Mucosa of gallbladder (tissue), 1 donor: ENCODE data around the gene RASSF4. TPM values are rescaled to one million over a fixed set of nuclear protein-coding genes. Genes with fewer than 3 reads are reported as not detected.
A peak's percentile ranks its signal among the peaks of the same experiment; 100 is the strongest.
"Not testable (repeated sequence)": the region's sequence is repeated elsewhere in the genome, so short reads cannot be mapped to it uniquely, and the experiment has no call there.

Source experiments
- DNase-seq: peaks from one replicate; pipeline ENCODE4 v3.0.0-alpha.2; 2020; ENCODE audit warnings: low spot score
- total RNA-seq: library from RNA; stranded (reverse); gene quantifications from one replicate; pipeline ENCODE4 v1.2.1, GENCODE V29; 2021
- donor health status: DM: no; HTN: no; CAD: no.

Gene RASSF4
- total RNA-seq, 1 donor from 2014 or later = 41.9 TPM

GRCh38 chr10:45006276-45007030 lies 46.9 kb downstream of the RASSF4 start:
- DNase-seq = no peak

- DNase-seq = peak; percentile 55
These were observed 49.0 kb downstream of the RASSF4 start for GRCh38 chr10:45008524-45009161.

GRCh38 chr10:45014557-45014956 lies 55.0 kb downstream of the RASSF4 start:
- not testable (repeated sequence) for DNase-seq

GRCh38 chr10:45015590-45015989 lies 56.0 kb downstream of the RASSF4 start:
- DNase-seq = no peak

GRCh38 chr10:45023426-45023825 lies 63.8 kb downstream of the RASSF4 start:
- DNase-seq = no peak

GRCh38 chr10:45034301-45034700 lies 74.7 kb downstream of the RASSF4 start:
- no peak for DNase-seq

- DNase-seq = no peak
These were observed 76.1 kb downstream of the RASSF4 start for GRCh38 chr10:45035673-45036072.

GRCh38 chr10:45040921-45041542 lies 81.4 kb downstream of the RASSF4 start:
- no peak for DNase-seq

- no peak for DNase-seq
These were observed 84.7 kb downstream of the RASSF4 start for GRCh38 chr10:45044290-45044689.

Other genes with a start within 250 kb of the RASSF4 start
- gene TMEM72, start 48.5 kb upstream of the RASSF4 start, total RNA-seq = not detected
- 45.8 TPM for gene DEPP1, start 19.0 kb downstream of the RASSF4 start, total RNA-seq
- gene ZNF22, start 41.1 kb downstream of the RASSF4 start, total RNA-seq = 16.5 TPM